Lower leg skin (tissue), 4 donors: ENCODE data around the gene CALCA. TPM values are rescaled to one million over a fixed set of nuclear protein-coding genes. Genes with fewer than 3 reads are reported as not detected.

Experiments
- DNase-seq, 2 donors: peaks; one replicate each; pipeline ENCODE4 v3.0.0-alpha.2; 2019; ENCODE audit warnings: low spot score in 2 of 2
- H3K4me3 ChIP-seq: fragments of 200-600 bp; sonication (generic); 2 replicates; pipeline ENCODE4 v1.5.1; 2017; ENCODE audit warnings: mild to moderate bottlenecking, low read depth; ENCODE audit not compliant: poor library complexity, severe bottlenecking
- CTCF ChIP-seq, 3 donors: fragments of 450-650 bp; IDR thresholded peaks; one replicate each; pipeline ENCODE4 v1.5.1; 2016; ENCODE audit warnings: antibody characterized with exemption in 3 of 3, mild to moderate bottlenecking in 3 of 3, moderate library complexity in 2 of 3
- POLR2A ChIP-seq, 2 donors: fragments of 450-650 bp; IDR thresholded peaks; one replicate each; pipeline ENCODE4 v1.6.1; 2016 to 2017; ENCODE audit warnings: antibody characterized with exemption in 2 of 2, mild to moderate bottlenecking in 1 of 2, moderate library complexity in 1 of 2
- WGBS, 2 donors: methylation state at CpG; one replicate each; pipeline ENCODE4 v1.1.5; 2018; 5-methylcytosine and 5-hydroxymethylcytosine counted together
- intact Hi-C: fragments of 100-400 bp; cut with DNase I; formaldehyde crosslinking; loops from one replicate; pipeline ENCODE4 v1.15.0; 2023; ENCODE audit warnings: low total_unique reads
- total RNA-seq, 4 donors: library from RNA; depleted of rRNA; stranded (reverse); fragments of >200 nt; gene quantifications; one replicate each; pipeline ENCODE4 v1.1.0, GENCODE V29; 2016

Gene CALCA
- total RNA-seq, 4 donors from 2014 or later: not detected

GRCh38 chr11:14934641-14935351, 37.4 kb downstream of the CALCA start:
- H3K4me3 ChIP-seq: no peak overlapping the region
- no peak for DNase-seq
- 89 to 94% methylated on average over 1 of the region's 1 CpG for WGBS, 2 donors
- intact Hi-C loops: no loop called here
- TF ChIP-seq CTCF (IDR thresholded peaks at IDR 0.05) (no peak), POLR2A (IDR thresholded peaks at IDR 0.05) (no peak)

GRCh38 chr11:14932447-14932846, 39.7 kb downstream of the CALCA start:
- intact Hi-C loops: no loop called here
- TF ChIP-seq POLR2A (IDR thresholded peaks at IDR 0.05) (no peak), CTCF (IDR thresholded peaks at IDR 0.05) (no peak)
- DNase-seq: no peak
- no peak overlapping the region for H3K4me3 ChIP-seq

GRCh38 chr11:14930369-14930768, 41.8 kb downstream of the CALCA start:
- 73 to 81% methylated on average over 2 of the region's 2 CpGs for WGBS, 2 donors
- DNase-seq: no peak
- no peak for TF ChIP-seq POLR2A (IDR thresholded peaks at IDR 0.05)
- no peak for TF ChIP-seq CTCF (IDR thresholded peaks at IDR 0.05)
- H3K4me3 ChIP-seq: no peak overlapping the region
- intact Hi-C loops: no loop called here

GRCh38 chr11:14927146-14927545, 45.0 kb downstream of the CALCA start:
- intact Hi-C loops: no loop called here
- DNase-seq: no peak
- no peak overlapping the region for H3K4me3 ChIP-seq
- TF ChIP-seq POLR2A (IDR thresholded peaks at IDR 0.05) (no peak), CTCF (IDR thresholded peaks at IDR 0.05) (no peak)

DNA sequence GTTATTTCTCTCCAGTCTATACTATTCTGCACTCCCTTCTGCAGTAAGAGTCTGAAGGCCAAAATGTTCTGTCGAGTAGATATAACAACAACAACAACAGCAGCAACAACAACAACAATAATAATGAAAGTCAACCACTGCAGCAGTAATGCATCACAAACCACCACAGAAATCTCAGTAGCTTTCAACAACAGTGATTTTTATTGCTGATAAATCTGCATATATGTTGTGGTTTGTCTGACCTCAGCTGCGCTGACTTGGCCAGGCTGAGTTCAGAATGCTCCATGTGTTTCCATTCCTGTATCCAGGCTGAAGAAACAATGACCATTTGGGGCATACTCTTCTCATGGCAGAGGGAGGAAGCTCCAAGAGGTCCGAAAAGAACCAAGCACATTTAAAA, 47.8 kb downstream of the CALCA start:
- no peak for DNase-seq
- TF ChIP-seq CTCF (IDR thresholded peaks at IDR 0.05) (no peak), POLR2A (IDR thresholded peaks at IDR 0.05) (no peak)
- H3K4me3 ChIP-seq: no peak overlapping the region
- intact Hi-C loops: no loop called here
- WGBS, 2 donors: 83 to 84% methylated on average over 3 of the region's 3 CpGs

Other genes starting within 250 kb of the CALCA start
- 10 to 100 TPM; 19.4 to 27.9 (median 26.1) TPM for gene CYP2R1, start 80.1 kb downstream of the CALCA start, total RNA-seq
- not detected for gene CALCB, start 101.2 kb upstream of the CALCA start, total RNA-seq
- gene INSC, start 142.6 kb upstream of the CALCA start, total RNA-seq: under 1 TPM in 2 of 4 donors, not detected in 2; 0.23 to 0.27 TPM